Measurements from ENCODE around the gene SOD2. TPM values are rescaled to one million over a fixed set of nuclear protein-coding genes. Genes with fewer than 3 reads are reported as not detected.

The SOD2 gene
- total and polyA plus RNA-seq, 2 of the 13 experiments (the other 11 are each of a cell fraction or from before 2014, with no cell fraction given), result 304 to 309 TPM

- Histone ChIP-seq H3K36me3 (replicated peaks in 1 of 2; ENCODE audit: control insufficient read depth in 1 of 2, insufficient read depth in 2 of 2, low read length in 2 of 2) (peaks cover 15 to 55% of the 10 kb centered on the region in 2 experiments), H3K9ac (ENCODE audit: insufficient read depth, low read depth, low read length) (peak overlapping the region; percentile 25; the same call in 1 of the 2 replicates), H2AFZ (ENCODE audit: low read length) (no peak overlapping the region), H3K4me1 (ENCODE audit: insufficient read depth, low read length) (peaks cover 62% of the 10 kb centered on the region), H4K20me1 (ENCODE audit: insufficient read depth, low read length) (peaks cover 10% of the 10 kb centered on the region), H3K27ac (ENCODE audit: extremely low read length, insufficient read depth, low read length) (no peak overlapping the region), H3K4me3 (replicated peaks in 1 of 3; ENCODE audit: insufficient read depth in 1 of 3, low read depth in 2 of 3, low read length in 3 of 3) (no peak overlapping the region), H3K4me2 (ENCODE audit: low read depth, low read length) (peak overlapping the region; percentile 84), H3K79me2 (ENCODE audit: insufficient read depth, low read length) (peaks cover 76% of the 10 kb centered on the region), H3K9me3 (ENCODE audit: low read length) (no peaks in the 10 kb centered on the region), H3K27me3 (ENCODE audit: control insufficient read depth in 1 of 2, insufficient read depth in 2 of 2, low read length in 2 of 2) (no peaks in the 10 kb centered on the region; a peak in 1 of 5 replicates)
- DNase-seq (ENCODE audit: low spot score), result no peak
- ATAC-seq, result no peak
- ChIA-PET CTCF (ENCODE audit: low intra/inter-chr PET ratio, low total read pairs) (no interaction called here), POLR2A (interaction anchor here (1.1 to 2.4 kb wide), 4 partner anchors 9 to 101 kb away, joined by 3 to 8 read pairs (median 6); partner anchors contain the start of genes MRPL18, TCP1 and WTAP)
- TF ChIP-seq KDM2A (CRISPR knock-in tag; IDR thresholded peaks at IDR 0.05; ENCODE audit: borderline replicate concordance, low read depth) (no peak), ZSCAN25 (CRISPR knock-in tag; IDR thresholded peaks at IDR 0.05) (no peak), RBFOX2 (IDR thresholded peaks at IDR 0.05; ENCODE audit: low read depth, low read length) (peak; percentile 38; the same call in 1 of the 2 replicates), KLF16 (CRISPR knock-in tag; IDR thresholded peaks at IDR 0.05) (no peak), ZMAT3 (CRISPR knock-in tag; conservative IDR thresholded peaks at IDR 0.05) (no peak), ELF4 (CRISPR knock-in tag; IDR thresholded peaks at IDR 0.05; ENCODE audit: borderline replicate concordance) (no peak)
- 95% methylated on average over 5 of the region's 5 CpGs for WGBS (ENCODE audit: low lambda C conversion rate)
- in situ Hi-C loops (cut with HindIII; ENCODE audit: extremely low pct_ligation_motif_present, low pct_unique_long_range_greater_than_20kb), result no loop called here
- BruUV-seq (replicated peaks), result no TSS peak
- intact Hi-C loops (cut with micrococcal nuclease; ENCODE audit: unreplicated experiment), result no loop called here
- FAIRE-seq, result no peak
Observed at GRCh38 chr6:159688266-159688905, 4.7 kb downstream of the SOD2 start.

GRCh38 chr6:159687341-159687740 is 5.7 kb downstream of the SOD2 start:
- Histone ChIP-seq H3K4me2 (ENCODE audit: low read depth, low read length) (no peak overlapping the region), H3K79me2 (ENCODE audit: insufficient read depth, low read length) (peaks cover 71% of the 10 kb centered on the region), H3K9me3 (ENCODE audit: low read length) (no peaks in the 10 kb centered on the region), H4K20me1 (ENCODE audit: insufficient read depth, low read length) (peaks cover 15% of the 10 kb centered on the region), H3K4me3 (replicated peaks in 1 of 3; ENCODE audit: insufficient read depth in 1 of 3, low read depth in 2 of 3, low read length in 3 of 3) (no peak overlapping the region), H3K9ac (ENCODE audit: insufficient read depth, low read depth, low read length) (no peak overlapping the region), H3K27ac (ENCODE audit: extremely low read length, insufficient read depth, low read length) (no peak overlapping the region), H3K4me1 (ENCODE audit: insufficient read depth, low read length) (peaks cover 62% of the 10 kb centered on the region), H3K36me3 (replicated peaks in 1 of 2; ENCODE audit: control insufficient read depth in 1 of 2, insufficient read depth in 2 of 2, low read length in 2 of 2) (peaks cover 16 to 65% of the 10 kb centered on the region in 2 experiments), H2AFZ (ENCODE audit: low read length) (no peak overlapping the region), H3K27me3 (ENCODE audit: control insufficient read depth in 1 of 2, insufficient read depth in 2 of 2, low read length in 2 of 2) (no peaks in the 10 kb centered on the region; a peak in 1 of 5 replicates)
- BruUV-seq (replicated peaks), result no TSS peak
- in situ Hi-C loops (cut with HindIII; ENCODE audit: extremely low pct_ligation_motif_present, low pct_unique_long_range_greater_than_20kb) (no loop called here), intact Hi-C loops (cut with micrococcal nuclease; ENCODE audit: unreplicated experiment) (no loop called here)
- no peak for ATAC-seq
- POLR2A ChIA-PET, result no interaction called here
- no peak for DNase-seq (ENCODE audit: low spot score)
- FAIRE-seq, result no peak
- no peak for TF ChIP-seq NFE2L2 (IDR thresholded peaks at IDR 0.05; ENCODE audit: low read length)
- CTCF ChIA-PET (ENCODE audit: low intra/inter-chr PET ratio, low total read pairs), result no interaction called here
- WGBS (ENCODE audit: low lambda C conversion rate), result 96% methylated on average over 9 of the region's 9 CpGs
